Frontal cortex (tissue), 4 donors: ENCODE data around the gene MED15. TPM values are rescaled to one million over a fixed set of nuclear protein-coding genes. Genes with fewer than 3 reads are reported as not detected.

Experiments
- DNase-seq, 2 donors: peaks; one replicate each; pipeline ENCODE4 v3.0.0; 2012; ENCODE audit warnings: low spot score in 2 of 2
- FAIRE-seq: peaks from 2 replicates; lab custom pipeline; 2012; peaks lifted over from hg19 to GRCh38; lab: Jason Lieb, UNC
- total RNA-seq: library from RNA; depleted of rRNA; stranded (reverse); fragments of >200 nt; gene quantifications from one replicate; pipeline ENCODE4 v1.2.3, GENCODE V29; 2014
- donor health status: control.
- donor health status: control.
- donor health status: control.

MED15 gene
- total RNA-seq, 1 donor from 2014 or later = 13.0 TPM

DNA sequence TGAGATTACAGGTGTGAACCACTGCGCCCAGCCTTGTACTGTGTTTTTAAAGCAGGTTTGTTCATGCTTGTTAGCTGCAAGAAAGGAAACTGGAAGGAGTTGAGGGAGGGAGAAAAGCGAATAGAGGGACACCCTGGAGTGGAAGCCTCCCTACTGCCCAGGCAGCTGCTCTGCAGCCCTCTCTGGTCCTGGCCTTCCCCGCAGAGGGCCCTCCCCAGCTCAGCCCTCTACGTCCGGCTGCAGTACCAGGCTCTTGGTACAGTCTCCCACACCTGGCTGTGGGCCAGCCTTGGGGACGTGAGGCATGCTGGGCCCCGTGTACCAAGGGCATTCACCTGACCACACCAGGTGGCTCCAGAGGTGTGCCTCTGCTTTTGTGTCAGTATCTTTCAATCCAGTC is 70.8 kb downstream of the MED15 start:
- FAIRE-seq (no peak), DNase-seq (no peak)

GRCh38 chr22:20578707-20579106 is 71.3 kb downstream of the MED15 start:
- no peak for DNase-seq
- no peak for FAIRE-seq

DNA sequence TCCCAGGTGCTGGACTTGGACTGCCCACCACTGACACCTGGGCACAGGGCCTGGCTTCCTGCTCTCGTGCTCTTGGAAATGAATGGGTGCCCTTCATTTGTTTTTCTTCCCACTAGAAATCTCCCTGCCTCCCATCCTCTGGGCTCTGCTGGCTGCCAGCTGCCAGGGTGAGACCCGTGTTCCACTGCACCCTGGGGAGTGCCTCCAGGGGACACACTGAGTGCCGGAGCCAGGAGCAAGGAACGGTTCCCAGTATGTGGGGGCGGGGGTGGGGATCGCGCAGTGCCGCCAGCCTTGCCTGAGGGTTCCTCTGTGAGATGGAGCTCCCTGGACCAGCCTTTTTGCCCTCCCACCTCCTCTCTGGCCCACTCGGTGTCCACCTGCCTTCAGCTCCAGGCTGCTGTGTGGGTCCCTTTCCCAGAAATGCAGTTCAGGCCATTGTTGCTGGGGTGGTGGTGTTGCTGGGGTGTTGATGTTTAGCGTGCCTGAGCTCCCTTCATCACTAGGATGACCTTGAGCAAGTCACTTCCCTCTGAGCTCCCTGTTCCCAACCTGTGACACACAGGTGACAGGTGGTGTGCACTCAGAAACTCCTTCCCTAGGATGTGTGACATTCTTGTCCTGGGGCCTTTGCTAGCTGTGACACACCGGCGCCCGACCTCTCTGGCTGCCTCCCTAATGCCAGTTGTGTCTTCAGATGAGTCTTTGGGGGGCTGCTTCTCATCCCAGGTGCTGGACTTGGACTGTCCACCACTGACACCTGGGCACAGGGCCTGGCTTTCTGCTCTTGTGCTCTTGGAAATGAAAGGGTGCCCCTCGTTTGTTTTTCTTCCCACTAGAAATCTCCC is 72.1 kb downstream of the MED15 start:
- no peak for FAIRE-seq
- no peak for DNase-seq

DNA sequence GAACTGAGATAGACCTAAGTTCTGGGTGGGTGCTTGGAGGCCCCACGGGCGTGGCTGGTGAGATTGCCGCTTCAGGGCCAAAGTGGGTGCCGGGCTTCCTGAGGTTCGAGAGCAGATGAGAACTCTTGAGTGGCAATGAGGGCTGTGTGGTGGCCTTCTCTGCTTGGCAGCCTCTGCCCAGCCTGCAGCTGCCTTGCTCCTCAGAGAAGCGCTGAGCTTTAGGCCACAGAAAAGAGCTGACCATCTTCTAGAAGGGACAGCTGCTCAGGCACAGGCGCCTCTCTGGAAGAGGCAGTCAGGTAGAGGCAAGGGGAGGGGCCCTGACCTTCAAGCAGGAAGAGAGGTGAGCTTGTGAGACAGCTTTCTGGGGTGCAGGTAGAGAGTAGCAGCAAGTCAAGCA is 72.8 kb downstream of the MED15 start:
- FAIRE-seq (no peak), DNase-seq (no peak)

DNA sequence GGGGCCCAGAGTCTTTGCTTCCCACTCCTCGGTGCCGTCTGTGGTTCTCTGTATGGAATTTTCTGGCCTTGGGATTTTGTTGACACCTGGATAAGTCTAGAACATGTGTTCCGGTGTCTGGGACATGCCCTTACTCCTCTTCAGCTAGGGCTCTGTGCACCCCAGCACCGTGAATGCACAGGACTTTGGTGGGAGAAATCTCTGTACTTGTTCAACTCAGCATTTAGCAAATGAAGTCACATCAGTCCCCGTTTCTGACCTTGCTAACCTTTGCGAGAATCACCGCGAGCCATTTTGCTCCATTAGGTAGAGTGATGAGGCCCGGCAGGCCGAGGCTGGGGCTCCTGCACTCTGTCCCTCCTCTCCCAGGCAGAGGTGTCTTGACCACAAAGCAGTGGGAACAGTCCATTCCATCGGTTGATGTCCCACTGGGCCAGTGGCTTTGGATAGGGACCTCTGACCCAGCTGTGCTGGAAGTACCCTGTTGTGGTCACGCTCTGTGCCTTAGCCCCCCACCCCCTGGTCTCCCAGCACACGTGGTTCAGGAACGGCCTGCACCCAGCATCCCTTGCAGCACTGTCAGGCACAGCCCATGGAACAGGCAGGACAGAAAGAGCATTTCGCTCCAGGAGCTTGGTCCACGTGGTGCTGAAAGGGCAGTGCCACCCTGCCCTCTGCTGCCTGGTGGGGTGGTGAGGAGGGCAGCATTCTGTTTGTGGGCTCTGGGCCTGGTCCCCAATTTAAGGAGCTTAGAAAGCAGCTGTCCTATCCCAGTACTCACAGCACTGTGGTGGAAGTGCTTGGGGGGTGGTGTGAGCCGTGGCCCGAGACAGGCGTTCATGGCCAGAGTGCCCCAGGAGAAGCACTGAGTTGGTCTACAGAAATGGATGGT is 73.4 kb downstream of the MED15 start:
- DNase-seq (no peak), FAIRE-seq (no peak)

DNA sequence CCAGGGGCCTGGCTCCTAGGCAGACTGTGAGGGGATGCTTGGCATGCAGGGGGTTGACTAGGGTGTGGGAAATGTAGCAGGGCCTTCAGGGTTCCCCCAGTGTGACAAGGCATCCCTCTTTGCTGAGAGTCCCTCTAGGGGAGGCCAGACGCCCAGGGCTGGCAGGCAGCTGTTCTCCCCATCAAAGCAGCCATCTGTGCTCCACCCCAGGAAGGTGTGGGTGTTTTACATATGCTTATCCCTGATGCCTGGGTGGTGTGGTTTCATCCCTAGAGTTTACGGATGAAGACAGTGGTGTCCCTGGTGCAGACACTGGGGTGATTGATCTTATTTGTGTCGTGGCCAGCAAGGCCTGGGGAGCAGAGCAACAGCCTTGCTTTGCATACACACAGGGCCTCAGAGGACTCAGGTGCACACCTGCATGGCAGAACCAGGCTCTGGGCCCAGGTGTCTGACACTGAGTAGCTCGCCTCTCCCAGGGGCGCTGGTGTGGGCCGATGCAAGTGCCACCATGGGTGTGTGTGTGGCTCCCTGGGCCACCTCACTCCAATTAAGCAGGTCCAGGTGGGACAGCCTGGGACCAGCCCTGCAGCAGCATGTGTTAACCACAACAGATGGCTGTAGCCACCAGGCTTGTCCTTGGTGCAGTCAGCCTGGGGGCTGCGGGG is 74.2 kb downstream of the MED15 start:
- DNase-seq (no peak), FAIRE-seq (no peak)

DNA sequence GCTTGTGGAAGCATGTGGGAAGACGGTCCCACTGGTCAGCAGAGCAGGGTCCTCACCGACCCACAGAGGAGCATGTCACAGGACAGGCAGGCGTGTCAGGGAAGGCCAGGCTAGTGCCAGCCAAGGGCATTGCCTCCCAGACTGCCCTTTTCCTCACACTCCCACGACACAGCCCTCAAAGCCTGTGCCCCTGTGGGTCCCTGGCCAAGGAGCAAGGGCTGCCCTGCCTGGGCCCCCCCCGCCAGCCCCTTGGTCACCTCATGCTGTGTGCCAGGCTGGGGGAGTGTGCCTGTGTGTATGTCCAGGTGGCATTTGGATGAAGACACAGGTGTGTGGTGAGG is 74.7 kb downstream of the MED15 start:
- no peak for DNase-seq
- FAIRE-seq = no peak

DNA sequence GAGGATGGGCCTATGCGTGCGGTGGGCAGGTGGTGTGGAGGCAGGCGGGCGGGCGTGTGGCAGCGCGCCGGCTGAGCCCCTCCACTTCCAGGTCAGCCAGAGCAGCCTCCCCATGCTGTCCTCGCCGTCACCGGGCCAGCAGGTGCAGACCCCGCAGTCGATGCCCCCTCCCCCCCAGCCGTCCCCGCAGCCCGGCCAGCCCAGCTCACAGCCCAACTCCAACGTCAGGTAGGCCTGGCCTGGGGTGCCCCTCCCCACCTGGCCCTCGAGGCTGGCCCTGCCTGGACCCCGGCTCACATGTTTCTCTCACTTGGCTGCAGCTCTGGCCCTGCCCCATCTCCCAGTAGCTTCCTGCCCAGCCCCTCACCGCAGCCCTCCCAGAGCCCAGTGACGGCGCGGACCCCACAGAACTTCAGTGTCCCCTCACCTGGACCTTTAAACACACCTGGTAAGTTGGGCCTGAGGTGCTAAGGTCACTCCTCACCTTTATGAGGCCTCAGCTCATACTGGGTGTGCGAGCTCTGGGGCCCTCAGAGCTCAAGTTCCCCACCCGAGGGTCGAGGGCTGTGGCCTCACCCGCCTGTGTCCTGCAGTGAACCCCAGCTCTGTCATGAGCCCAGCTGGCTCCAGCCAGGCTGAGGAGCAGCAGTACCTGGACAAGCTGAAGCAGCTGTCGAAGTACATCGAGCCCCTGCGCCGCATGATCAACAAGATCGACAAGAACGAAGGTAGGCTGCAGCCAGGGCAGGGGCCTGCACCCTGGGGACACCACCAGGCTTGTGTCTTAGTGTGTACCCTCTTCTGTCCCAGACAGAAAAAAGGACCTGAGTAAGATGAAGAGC is 75.3 kb downstream of the MED15 start:
- FAIRE-seq (no peak), DNase-seq (no peak)

DNA sequence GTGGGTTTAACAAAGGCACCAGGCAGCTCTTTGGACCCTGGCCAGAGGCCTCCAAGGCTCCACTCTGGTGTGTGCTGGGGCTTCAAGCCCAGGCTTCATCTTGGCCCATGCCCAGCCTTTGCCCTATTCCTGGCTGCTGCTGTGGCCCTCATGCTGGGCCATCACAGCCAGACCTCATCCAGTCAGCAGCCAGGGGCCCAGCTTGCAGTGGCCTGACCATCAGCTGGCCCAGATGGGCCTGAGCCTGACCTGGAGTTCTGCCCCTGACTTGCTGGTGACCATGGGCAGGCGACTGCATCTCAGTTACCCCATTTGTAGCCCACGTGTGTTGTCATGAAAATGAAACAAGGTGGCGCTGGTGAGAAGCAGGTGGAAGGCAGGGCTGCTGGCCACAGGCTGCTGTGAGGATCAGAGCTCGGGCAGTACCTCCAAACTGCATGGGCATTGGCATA is 76.1 kb downstream of the MED15 start:
- peak in 1 of 2 donors; percentile 40 for DNase-seq
- FAIRE-seq = no peak

GRCh38 chr22:20584029-20584871 is 76.8 kb downstream of the MED15 start:
- FAIRE-seq = no peak

DNA sequence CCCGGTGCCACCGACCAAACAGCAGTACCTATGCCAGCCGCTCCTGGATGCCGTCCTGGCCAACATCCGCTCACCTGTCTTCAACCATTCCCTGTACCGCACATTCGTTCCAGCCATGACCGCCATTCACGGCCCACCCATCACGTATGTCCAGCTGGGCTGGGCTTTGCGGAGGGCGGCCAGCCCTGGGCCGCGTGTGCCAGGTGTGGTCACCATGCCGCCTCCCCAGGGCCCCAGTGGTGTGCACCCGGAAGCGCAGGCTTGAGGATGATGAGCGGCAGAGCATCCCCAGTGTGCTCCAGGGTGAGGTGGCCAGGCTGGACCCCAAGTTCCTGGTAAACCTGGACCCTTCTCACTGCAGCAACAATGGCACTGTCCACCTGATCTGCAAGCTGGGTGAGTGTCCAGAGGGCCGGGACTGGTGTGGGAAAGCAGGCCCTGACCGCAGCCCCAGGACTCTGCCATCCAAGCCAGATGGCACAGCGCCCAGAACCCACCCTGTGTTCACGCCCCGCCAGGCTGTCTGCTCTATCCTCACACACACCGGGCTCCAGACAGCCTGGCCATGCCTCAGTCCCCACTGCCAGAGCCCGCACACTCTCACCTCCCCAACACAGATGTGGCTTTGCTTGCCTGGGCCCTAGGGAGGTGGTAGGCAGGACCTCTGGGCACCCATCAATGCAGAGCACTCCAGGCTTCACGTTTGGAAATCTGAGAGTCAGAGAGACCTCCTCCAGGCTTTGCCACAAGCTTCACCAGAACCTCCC is 77.6 kb downstream of the MED15 start:
- DNase-seq = no peak
- no peak for FAIRE-seq

More at GRCh38 chr22:20584029-20584871, 76.8 kb downstream of the MED15 start:
- DNase-seq = no peak

GRCh38 chr22:20585639-20586402 is 78.4 kb downstream of the MED15 start:
- DNase-seq = no peak
- FAIRE-seq = no peak

DNA sequence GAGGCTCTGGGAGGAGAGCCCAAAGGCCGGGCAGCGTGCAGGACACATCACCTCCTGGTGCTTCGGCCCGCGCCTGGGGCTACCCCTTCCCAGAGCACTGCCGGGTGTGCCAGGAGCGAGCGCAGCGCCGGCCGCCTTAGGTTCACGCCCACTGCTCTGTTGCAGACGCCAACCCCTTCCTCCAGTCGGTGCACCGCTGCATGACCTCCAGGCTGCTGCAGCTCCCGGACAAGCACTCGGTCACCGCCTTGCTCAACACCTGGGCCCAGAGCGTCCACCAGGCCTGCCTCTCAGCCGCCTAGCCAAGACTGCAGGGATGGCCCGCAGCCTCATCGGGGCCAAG is 79.0 kb downstream of the MED15 start:
- FAIRE-seq = no peak
- DNase-seq = no peak

DNA sequence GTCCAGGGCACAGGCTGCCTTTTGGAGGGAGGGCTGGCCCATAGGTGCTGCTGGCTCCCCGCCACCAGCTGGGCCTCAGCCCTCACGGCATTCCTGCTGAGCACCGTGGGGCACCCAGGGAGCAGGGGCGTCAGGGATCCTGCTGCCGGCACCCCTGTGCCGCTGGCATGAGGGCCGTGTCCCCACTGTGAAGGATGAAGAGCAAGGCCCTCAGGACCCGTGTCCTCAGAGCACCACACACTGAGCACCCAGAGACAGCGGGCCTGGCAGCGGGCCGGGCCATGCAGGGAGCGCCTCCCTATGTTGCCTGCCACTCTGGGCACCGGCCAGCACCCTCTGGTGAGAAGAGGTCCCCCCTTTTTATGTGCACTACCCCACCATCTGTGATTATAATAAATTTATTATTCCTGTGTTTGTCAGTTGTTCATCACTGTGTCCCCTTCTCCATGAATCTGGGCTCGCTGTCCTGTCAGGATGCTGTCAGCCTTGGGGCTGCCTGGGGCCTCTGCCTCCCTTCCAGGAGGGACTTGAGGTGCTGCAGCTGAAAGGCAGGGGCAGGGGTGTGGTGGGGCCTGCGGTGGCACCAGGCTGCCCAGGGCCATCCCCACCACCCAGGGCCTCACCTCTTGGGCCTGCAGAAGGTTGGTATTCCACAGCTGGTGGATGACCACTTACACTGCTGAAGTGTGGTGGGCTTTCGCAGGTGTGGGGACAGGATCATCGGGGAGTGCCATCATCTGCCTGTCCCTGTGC is 80.0 kb downstream of the MED15 start:
- DNase-seq (no peak), FAIRE-seq (no peak)

DNA sequence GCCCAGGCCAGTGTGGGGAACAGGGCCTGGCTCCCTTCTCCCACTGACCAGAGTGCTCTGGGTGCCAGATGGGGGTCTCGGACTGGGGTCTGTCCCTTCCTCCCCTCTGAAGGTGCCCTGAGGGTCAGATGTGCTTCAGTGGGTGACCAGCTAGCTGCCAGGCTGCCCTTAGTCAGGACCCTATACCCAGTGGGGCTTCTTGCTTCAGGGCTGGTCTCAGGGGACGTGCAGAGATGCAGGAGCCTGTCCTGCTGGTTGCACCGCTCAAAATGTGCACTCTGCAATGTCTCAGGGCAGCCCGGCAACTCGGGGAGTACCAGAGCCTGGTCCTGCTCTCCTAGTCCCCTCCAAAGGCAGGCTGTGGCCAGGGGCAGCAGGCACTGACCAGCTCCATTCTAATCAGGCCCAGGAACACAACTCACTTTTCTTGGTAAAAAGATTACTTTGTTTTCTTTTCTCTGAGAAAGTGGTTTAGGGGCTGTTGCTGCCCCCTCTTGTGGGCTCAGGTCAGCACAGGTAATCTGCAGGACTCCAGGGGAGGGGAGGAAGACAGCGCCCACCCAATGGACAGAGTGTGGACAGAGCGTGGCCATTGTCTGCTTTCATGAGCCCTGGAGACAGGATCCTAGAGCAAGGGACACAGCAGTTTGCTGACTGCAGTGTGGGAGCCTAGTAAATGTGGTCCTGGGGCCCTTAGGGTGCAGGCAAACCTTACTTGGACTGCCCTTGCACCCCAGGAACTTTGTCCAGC is 80.9 kb downstream of the MED15 start:
- no peak for FAIRE-seq
- DNase-seq = no peak
